HG03064 (cell line): ENCODE results near the gene SIX3.

ENCODE experiments used
- ATAC-seq: cut with Tn5 transposase; IDR thresholded peaks from one replicate; pipeline ENCODE4 v1.9.1; 2021; ENCODE audit warnings: low read depth; ENCODE audit not compliant: unreplicated experiment

The SIX3 gene

DNA sequence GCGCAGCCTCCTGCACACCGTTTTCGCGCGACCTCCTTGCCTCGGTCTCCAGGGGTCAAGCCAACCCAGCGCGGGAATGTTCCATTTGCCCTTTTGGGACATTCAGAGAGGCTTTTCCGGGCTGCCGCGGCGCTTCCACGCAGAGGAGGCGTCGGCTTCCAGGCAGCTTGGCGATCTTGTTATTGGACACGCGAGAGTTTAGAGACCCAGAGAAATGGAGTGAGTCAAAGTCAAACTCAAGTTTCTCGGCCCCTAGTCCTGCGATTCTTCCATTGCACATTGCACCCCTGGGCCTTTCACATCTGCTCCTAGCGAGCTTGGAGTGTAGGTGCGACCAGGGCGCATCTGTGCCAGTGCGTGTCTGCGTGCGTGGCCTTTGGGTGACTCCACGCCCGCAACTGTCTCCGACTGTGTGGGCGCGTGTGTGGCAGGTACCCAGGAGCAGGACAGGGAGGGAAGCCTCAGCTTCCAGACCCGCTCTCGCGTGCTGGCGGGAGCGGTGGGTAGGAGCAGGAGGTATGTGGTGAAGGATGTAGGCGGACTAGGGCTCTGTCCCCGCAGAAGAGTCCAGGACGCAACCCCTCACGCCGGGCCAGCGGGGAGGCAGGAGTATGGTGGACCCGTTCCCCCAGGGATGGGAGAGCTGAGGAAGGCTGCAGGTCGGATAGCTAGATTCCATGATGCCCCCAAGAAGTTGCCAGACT, 13.5 kb downstream of the SIX3 start:
- peak; percentile 10 for ATAC-seq

GRCh38 chr2:44955593-44956392, 14.3 kb downstream of the SIX3 start:
- peak; percentile 46 for ATAC-seq

DNA sequence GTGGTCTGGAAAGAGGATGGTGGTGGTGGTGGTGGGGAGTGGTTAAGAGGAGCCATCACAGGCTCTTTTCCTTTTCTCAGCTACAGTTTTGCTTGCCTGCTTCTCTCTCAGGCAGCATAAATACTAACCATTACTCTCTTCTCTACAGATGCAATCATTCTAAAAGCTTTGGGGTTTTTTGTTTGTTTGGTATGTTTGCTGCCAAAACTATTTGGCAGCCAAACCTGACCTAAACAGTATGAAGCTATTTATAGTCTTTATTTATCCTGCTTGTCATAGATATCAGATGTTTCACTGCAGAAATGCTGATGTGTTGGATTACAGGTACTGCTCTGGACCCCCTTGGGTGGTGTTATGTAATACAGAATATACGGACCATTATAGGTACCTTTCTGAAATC, 15.3 kb downstream of the SIX3 start:
- ATAC-seq, result no peak

- ATAC-seq, result no peak
Observed at GRCh38 chr2:44957656-44958327, 16.3 kb downstream of the SIX3 start.

DNA sequence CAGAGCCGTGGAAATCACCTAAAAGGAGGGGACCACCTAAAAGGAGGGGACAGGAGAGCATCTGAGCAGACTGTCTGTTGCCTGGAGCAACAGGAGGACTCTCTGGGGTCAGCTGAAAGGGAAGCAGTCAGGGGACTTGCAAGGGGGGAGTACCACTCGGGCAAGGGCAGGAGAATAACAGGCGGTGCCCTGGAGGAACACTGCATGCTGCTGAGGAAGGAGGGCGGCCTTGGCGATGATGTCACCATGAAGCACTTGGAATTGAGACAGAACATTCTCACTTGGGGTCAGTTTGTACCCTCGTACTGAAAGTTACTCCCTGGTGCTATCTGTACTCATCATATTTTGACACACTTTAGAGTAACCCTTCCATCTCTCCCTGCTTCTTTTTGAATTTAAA, 18.4 kb downstream of the SIX3 start:
- no peak for ATAC-seq

DNA sequence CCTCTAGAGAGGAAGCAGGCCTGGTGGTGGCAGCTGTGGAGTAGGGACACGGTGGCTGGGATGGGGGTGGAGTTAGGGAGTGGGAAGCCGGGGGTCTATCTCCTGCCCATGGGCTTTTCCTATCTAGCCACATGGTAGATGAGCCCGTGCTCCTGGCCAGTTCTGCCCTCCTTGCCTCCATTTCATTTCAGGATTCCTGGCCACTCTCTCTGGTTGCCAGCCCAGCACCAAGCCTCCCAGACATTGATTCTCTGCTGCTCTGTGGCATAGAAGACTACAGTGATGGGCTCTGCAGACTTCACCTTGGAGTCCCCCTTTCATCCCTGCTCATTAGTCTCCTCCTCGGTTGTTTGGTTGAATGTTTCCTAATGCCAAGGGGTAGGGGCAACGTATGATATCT, 19.4 kb downstream of the SIX3 start:
- ATAC-seq, result no peak

DNA sequence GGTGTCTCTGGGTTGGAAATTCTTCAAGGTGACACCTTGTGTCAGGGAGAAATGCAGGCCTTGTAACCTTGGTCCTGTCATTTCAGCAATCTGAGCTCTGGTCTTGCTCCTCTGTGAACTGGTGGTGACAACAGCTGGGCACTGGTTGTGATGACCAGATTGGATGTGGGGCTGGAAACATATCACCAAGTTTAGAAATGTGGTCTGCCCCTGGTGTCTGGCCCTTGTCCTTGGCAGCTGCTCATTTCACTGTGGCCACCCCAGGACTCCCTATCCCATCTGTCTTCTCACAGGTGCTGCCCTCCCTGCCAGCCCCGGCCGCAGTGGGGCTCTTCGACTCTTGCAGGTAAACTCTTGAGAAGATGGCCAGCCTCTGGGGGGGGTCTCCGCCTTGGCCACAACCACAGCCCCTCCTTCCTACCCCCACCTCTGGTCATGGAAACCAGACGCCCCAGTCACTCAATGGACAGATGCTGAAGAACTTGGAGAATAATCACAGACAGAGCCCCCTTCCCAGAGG, 20.7 kb downstream of the SIX3 start:
- ATAC-seq, result no peak

DNA sequence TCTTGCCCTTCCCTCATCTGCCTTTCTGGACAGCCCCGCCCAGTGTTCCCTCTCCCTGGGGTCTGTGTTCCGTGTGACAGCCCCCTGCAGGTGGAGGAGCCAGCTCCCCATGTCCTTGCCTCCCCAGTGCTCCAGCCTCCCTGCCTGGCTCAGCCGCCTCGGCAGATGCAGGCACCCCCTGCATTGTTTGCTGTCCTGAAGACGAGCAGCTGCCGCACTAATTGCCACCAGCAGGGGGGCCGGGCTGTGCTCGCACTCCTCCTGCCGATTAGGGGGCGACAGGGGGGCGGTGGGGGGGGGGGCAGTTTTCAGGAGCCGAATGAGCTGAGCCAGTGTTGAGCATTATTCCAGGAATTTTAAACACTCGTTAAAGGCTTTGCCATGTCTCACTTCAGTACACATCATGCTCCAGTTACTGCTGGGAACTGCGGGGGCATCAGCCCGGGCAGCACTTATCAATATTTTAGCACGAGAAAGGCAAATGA, 23.3 kb downstream of the SIX3 start:
- no peak for ATAC-seq

DNA sequence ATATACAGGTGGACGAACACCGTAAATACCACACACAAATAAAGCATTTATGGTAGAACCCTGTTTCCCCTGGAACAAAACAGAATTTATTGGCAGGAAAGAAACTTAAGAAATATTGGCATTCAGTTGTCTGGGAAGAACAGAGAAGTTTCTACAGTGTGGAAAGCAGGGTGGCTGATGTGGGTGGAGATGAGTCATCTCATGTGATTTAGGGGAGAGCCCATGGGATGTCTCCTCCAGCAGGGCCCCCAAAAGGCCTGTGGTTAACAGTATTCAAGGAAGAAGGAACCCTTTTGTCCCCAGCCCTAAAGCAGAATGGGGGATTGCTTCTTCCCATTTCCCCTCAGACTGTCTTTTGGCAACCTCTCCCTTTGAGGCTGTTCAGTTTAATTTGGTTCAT, 24.2 kb downstream of the SIX3 start:
- ATAC-seq, result no peak

DNA sequence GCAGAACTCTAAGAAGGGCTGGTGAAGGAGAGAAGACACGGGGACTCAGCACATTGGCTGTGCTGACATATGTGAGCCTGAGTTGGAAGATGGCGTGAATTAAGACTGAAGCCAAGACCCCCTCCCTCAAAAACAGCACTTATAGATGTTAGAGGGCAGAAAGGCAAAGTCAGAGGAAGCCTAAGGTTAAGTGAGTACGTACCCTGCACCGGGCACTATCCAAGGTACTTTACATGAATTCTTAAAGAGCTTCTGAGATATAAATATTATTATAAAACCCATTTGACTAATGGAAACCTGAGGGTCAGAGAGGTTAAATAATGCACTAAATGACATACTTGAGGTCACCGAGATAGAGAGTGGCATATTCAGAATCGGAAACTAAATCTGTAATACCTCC, 25.6 kb downstream of the SIX3 start:
- ATAC-seq, result no peak

DNA sequence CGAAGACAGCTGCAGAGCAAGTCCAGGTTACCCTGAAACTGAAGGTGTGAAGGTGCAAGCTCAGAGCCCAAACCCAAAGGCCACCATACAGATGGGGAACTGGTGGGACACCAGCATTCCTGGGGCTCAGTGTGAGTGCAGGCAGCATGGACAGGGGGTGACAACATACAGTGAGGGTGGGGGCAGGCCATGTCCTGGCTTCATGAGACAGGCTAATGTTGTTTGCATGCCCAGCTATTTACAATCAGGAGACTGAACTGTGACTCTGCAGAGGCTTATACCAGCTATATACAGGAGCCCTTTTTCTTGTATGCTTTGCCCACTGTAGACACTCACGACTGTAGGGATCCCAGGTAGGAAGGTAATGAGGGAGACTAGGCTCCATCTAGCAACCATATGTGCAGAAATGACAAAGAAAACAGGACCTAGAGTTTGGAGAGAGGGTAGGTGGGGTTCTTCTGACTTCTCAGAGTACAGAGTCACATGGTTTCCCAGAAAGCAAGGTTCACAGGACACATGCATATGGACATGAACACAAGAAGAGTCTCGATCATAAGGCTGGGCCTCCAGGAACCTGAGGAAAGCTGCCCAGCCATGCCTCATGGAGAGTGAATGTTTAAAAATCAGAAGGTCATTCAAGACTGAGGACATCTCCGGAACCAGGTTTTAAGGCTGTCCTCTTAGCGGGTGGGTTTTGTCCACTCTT, 26.4 kb downstream of the SIX3 start:
- no peak for ATAC-seq

- no peak for ATAC-seq
Observed at GRCh38 chr2:44969936-44970335, 28.4 kb downstream of the SIX3 start.

- ATAC-seq, result no peak
Observed at GRCh38 chr2:44970846-44971450, 29.4 kb downstream of the SIX3 start.

DNA sequence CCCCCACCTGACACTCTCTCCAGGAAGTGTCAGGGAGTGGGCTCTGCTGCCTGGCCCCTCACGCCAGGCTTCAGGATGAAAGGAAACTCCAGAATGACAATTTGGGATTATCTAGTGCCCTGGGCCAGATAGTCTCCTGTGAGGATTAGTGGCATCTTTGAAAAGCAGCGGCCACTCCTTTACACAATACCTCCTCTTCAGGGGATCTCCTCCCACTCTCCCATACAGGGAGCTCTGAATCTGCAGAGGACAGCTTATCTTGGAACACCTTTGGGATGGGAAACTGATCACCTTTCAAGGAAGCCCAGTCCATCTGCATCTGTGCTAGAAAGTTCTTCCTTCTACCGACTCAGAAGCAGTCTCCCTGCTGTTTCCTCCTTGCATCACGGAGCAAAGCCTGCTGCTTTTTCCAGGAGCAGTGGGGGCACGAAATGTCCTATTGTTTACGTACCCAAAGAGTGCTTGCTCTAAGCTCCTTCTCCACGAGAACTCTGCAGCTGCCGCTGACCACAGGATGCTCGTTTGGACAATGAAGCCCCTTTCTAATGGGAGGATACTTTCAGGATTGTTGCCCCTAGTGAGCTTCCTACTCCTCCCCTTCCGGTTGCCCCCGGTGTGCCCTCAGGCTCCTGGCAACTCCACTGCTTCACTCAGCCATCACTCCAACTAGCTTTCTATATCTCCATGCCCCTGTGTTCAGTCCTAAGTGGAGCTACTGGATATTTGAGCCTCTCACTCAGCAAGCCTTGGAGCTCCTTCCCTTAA, 31.5 kb downstream of the SIX3 start:
- no peak for ATAC-seq

GRCh38 chr2:44974064-44974715, 32.7 kb downstream of the SIX3 start:
- no peak for ATAC-seq

GRCh38 chr2:44975571-44976450, 34.3 kb downstream of the SIX3 start:
- no peak for ATAC-seq

GRCh38 chr2:44979581-44979980, 38.1 kb downstream of the SIX3 start:
- no peak for ATAC-seq
